ENCODE data around the gene DISC1.

GRCh38 chr1:231931846-231932454 lies 305.4 kb downstream of the DISC1 start:
- no peak for TF ChIP-seq ZBTB26 (CRISPR knock-in tag; IDR thresholded peaks at IDR 0.05; ENCODE audit: borderline replicate concordance)
- no peak for TF ChIP-seq POLR2AphosphoS5 (IDR thresholded peaks at IDR 0.05; ENCODE audit: low read depth, low read length)
- no peak for TF ChIP-seq POLR2A (IDR thresholded peaks at IDR 0.05; ENCODE audit: insufficient read depth in 1 of 2, low read depth in 2 of 2, low read length in 2 of 2)
- TF ChIP-seq TARDBP (CRISPR knock-in tag; IDR thresholded peaks at IDR 0.05): no peak
- TF ChIP-seq, protein P1, sequence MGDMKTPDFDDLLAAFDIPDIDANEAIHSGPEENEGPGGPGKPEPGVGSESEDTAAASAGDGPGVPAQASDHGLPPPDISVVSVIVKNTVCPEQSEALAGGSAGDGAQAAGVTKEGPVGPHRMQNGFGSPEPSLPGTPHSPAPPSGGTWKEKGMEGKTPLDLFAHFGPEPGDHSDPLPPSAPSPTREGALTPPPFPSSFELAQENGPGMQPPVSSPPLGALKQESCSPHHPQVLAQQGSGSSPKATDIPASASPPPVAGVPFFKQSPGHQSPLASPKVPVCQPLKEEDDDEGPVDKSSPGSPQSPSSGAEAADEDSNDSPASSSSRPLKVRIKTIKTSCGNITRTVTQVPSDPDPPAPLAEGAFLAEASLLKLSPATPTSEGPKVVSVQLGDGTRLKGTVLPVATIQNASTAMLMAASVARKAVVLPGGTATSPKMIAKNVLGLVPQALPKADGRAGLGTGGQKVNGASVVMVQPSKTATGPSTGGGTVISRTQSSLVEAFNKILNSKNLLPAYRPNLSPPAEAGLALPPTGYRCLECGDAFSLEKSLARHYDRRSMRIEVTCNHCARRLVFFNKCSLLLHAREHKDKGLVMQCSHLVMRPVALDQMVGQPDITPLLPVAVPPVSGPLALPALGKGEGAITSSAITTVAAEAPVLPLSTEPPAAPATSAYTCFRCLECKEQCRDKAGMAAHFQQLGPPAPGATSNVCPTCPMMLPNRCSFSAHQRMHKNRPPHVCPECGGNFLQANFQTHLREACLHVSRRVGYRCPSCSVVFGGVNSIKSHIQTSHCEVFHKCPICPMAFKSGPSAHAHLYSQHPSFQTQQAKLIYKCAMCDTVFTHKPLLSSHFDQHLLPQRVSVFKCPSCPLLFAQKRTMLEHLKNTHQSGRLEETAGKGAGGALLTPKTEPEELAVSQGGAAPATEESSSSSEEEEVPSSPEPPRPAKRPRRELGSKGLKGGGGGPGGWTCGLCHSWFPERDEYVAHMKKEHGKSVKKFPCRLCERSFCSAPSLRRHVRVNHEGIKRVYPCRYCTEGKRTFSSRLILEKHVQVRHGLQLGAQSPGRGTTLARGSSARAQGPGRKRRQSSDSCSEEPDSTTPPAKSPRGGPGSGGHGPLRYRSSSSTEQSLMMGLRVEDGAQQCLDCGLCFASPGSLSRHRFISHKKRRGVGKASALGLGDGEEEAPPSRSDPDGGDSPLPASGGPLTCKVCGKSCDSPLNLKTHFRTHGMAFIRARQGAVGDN (CRISPR knock-in tag; IDR thresholded peaks at IDR 0.05): no peak
- TF ChIP-seq CTCF (CRISPR knock-in tag; IDR thresholded peaks at IDR 0.05): peak; percentile 60
- no peak for TF ChIP-seq PTBP1 (IDR thresholded peaks at IDR 0.05; ENCODE audit: low read depth, low read length, poor library complexity, severe bottlenecking)
- TF ChIP-seq CREM (IDR thresholded peaks at IDR 0.05): no peak
- TF ChIP-seq CREM (CRISPR knock-in tag; IDR thresholded peaks at IDR 0.05): no peak
- no peak for TF ChIP-seq NFAT5 (CRISPR knock-in tag; IDR thresholded peaks at IDR 0.05)
- TF ChIP-seq ZNF44 (CRISPR knock-in tag; IDR thresholded peaks at IDR 0.05): no peak
